K562 (cell line): ENCODE data around the gene DYNLT4. TPM values are rescaled to one million over a fixed set of nuclear protein-coding genes. Genes with fewer than 3 reads are reported as not detected.

Source experiments
- ATAC-seq: fragments of 200-7000 bp; cut with Tn5 transposase; 3 replicates; pipeline ENCODE4 v1.9.1; 2020; ENCODE audit warnings: moderate library complexity
- BruUV-seq: library from RNA; stranded (reverse); fragments of 400-500 nt; replicated peaks from 2 replicates; lab custom pipeline; 2021; lab: Mats Ljungman, UMichigan
- CTCF ChIA-PET: fragments of 300-600 bp; formaldehyde crosslinking; extraction: SDS; loops from one replicate; lab custom pipeline; 2021; ENCODE audit warnings: low intra/inter-chr PET ratio; lab: Yijun Ruan, JAX
- POLR2A ChIA-PET: fragments of 300-600, 350-650 bp; sonication (Branson Sonifier 250); formaldehyde crosslinking; extraction: SDS; loops from one replicate; lab custom pipeline; 2021; ENCODE audit warnings: antibody characterized with exemption, inconsistent platforms; lab: Yijun Ruan, JAX
- DNase-seq, 4 experiments: peaks; one replicate each; pipeline versions ENCODE4 v3.0.0 to v3.0.0-alpha.2; 2011 to 2018; ENCODE audit warnings: low spot score in 3 of 4, mixed read lengths in 3 of 4; ENCODE audit errors: extremely low read depth in 1 of 4
- FAIRE-seq: peaks from 2 replicates; lab custom pipeline; 2011; peaks lifted over from hg19 to GRCh38; lab: Jason Lieb, UNC
- H2AFZ ChIP-seq: 2 replicates; pipeline ENCODE4 v1.6.0; 2011; ENCODE audit warnings: low read depth, low read length, control low read depth, inconsistent platforms
- H3K27ac ChIP-seq: fragments of 200-600 bp; 3 replicates; pipeline ENCODE4 v1.8.0; 2011; ENCODE audit warnings: low read depth, mild to moderate bottlenecking, control low read depth, inconsistent platforms, low read length, moderate library complexity, mixed read lengths; ENCODE audit errors: extremely low read depth
- H3K27me3 ChIP-seq, 2 experiments: fragments of 300-600 bp in 1 of 2; 2 replicates in 1 of 2; 3 replicates in 1 of 2; pipeline versions ENCODE4 v1.6.0 to v1.8.0; 2011; ENCODE audit warnings: inconsistent platforms in 2 of 2, low read length in 2 of 2, mild to moderate bottlenecking in 1 of 2, mixed read lengths in 1 of 2, moderate library complexity in 1 of 2; ENCODE audit not compliant: control insufficient read depth in 2 of 2, insufficient read depth in 2 of 2
- H3K36me3 ChIP-seq: fragments of 300-600 bp; 3 replicates; pipeline ENCODE4 v1.8.0; 2011; ENCODE audit warnings: mild to moderate bottlenecking, low read length, inconsistent platforms; ENCODE audit not compliant: control insufficient read depth, insufficient read depth
- H3K4me1 ChIP-seq, 2 experiments: fragments of 200-600 bp in 1 of 2; replicated peaks in 1 of 2; 2 replicates in 1 of 2; 3 replicates in 1 of 2; pipeline versions ENCODE4 v1.5.1 to v1.8.0; 2011; ENCODE audit warnings: inconsistent platforms in 2 of 2, low read length in 2 of 2, mild to moderate bottlenecking in 1 of 2, mixed read lengths in 1 of 2, moderate library complexity in 1 of 2; ENCODE audit not compliant: control insufficient read depth in 2 of 2, insufficient read depth in 2 of 2
- H3K4me2 ChIP-seq: 2 replicates; pipeline ENCODE4 v1.6.1; 2011; ENCODE audit warnings: low read length, control low read depth, inconsistent platforms, mixed read lengths; ENCODE audit not compliant: insufficient read depth
- H3K4me3 ChIP-seq: fragments of 200-600 bp; sonication (generic), shearing (Covaris generic); 2 replicates; pipeline ENCODE4 v1.5.1; 2016; ENCODE audit warnings: control low read depth, inconsistent platforms
- H3K79me2 ChIP-seq: fragments of 200-600 bp; 3 replicates; pipeline ENCODE4 v1.8.0; 2011; ENCODE audit warnings: low read length, inconsistent platforms; ENCODE audit not compliant: control insufficient read depth, insufficient read depth
- H3K9ac ChIP-seq, 2 experiments: 2 replicates each; pipeline versions ENCODE4 v1.6.0 to v1.6.1; 2011; ENCODE audit warnings: low read depth in 2 of 2, low read length in 2 of 2, control low read depth in 1 of 2, inconsistent platforms in 1 of 2, mild to moderate bottlenecking in 1 of 2, mixed read lengths in 1 of 2; ENCODE audit not compliant: insufficient read depth in 1 of 2
- H3K9me1 ChIP-seq: one replicate; pipeline ENCODE4 v1.6.0; 2011; ENCODE audit warnings: inconsistent platforms, mild to moderate bottlenecking, low read length, moderate library complexity; ENCODE audit not compliant: control insufficient read depth, insufficient read depth
- H3K9me3 ChIP-seq: replicated peaks from 2 replicates; pipeline ENCODE4 v1.5.1; 2011; ENCODE audit warnings: low read depth, low read length, inconsistent platforms; ENCODE audit not compliant: control insufficient read depth, insufficient read depth
- H4K20me1 ChIP-seq: replicated peaks from 2 replicates; pipeline ENCODE4 v1.6.1; 2011; ENCODE audit warnings: low read length, inconsistent platforms, mixed read lengths; ENCODE audit not compliant: control insufficient read depth, insufficient read depth
- CREBBP ChIP-seq: IDR thresholded peaks from one replicate; pipeline ENCODE4 v1.6.1; 2012; ENCODE audit warnings: low read depth, mild to moderate bottlenecking, control low read depth, inconsistent platforms, low read length
- E2F1 ChIP-seq: sonication (generic); formaldehyde crosslinking; IDR thresholded peaks from 2 replicates; pipeline ENCODE4 v1.8.1; 2023; ENCODE audit warnings: mild to moderate bottlenecking, missing genetic modification reagents, moderate library complexity
- FOXJ3 ChIP-seq: sonication (generic); formaldehyde crosslinking; IDR thresholded peaks from 2 replicates; pipeline ENCODE4 v1.4.0; 2020; ENCODE audit warnings: mild to moderate bottlenecking, missing genetic modification reagents
- GATAD2A ChIP-seq: fragments of 450-650 bp; IDR thresholded peaks from 2 replicates; pipeline ENCODE4 v1.6.1; 2017
- MAFG ChIP-seq: fragments of 450-650 bp; conservative IDR thresholded peaks from 2 replicates; pipeline ENCODE4 v1.6.1; 2016; ENCODE audit warnings: missing genetic modification characterization, missing compliant biosample characterization
- NCOA1 ChIP-seq: fragments of 450-650 bp; IDR thresholded peaks from 2 replicates; pipeline ENCODE4 v1.6.1; 2016; ENCODE audit warnings: low read depth
- PHB ChIP-seq: fragments of 250-450 bp; sonication (Bioruptor Pico); IDR thresholded peaks from 2 replicates; pipeline ENCODE4 v1.5.0; 2021
- PHF20 ChIP-seq: fragments of 450-650 bp; IDR thresholded peaks from 2 replicates; pipeline ENCODE4 v1.6.1; 2018; ENCODE audit not compliant: partially characterized antibody
- XRCC3 ChIP-seq: fragments of 450-650 bp; IDR thresholded peaks from 2 replicates; pipeline ENCODE4 v1.6.1; 2017; ENCODE audit warnings: mild to moderate bottlenecking, moderate library complexity
- ZNF140 ChIP-seq: fragments of 250-450 bp; sonication (Bioruptor Pico); IDR thresholded peaks from 2 replicates; pipeline ENCODE4 v1.8.0; 2021; ENCODE audit warnings: moderate library complexity, mild to moderate bottlenecking, inconsistent platforms
- ZNF695 ChIP-seq: fragments of 450-650 bp; formaldehyde crosslinking; IDR thresholded peaks from 2 replicates; pipeline ENCODE4 v1.4.0; 2020; ENCODE audit warnings: mild to moderate bottlenecking, moderate library complexity
- WGBS: fragments of 100-300 bp; shearing (Covaris generic); methylation state at CpG from one replicate; pipeline ENCODE4 v1.1.6; 2016; ENCODE audit warnings: low coverage, mixed read lengths; ENCODE audit not compliant: insufficient coverage; ENCODE audit errors: missing lambda C conversion rate; 5-methylcytosine and 5-hydroxymethylcytosine counted together
- in situ Hi-C: fragments of 300-500 bp; cut with MboI; formaldehyde crosslinking; loops from 4 replicates; pipeline ENCODE4 v1.15.0; 2018; ENCODE audit warnings: inconsistent platforms, mixed read lengths
- intact Hi-C: fragments of 100-400 bp; cut with micrococcal nuclease; formaldehyde crosslinking; loops from 2 replicates; pipeline ENCODE4 v1.14.2; 2022
- polyA plus RNA-seq, 8 experiments: library from polyadenylated mRNA; depleted of rRNA in 4 of 8; stranded (reverse) in 5 of 8; unstranded in 3 of 8; fragments of >200 nt; fragmentation: Nextera tagmentation in 2 of 8; fragmentation: Illumina TruSeq in 1 of 8; extraction: Ambion mirVana in 2 of 8; extraction: Trizol in 1 of 8; gene quantifications; 2 replicates each; pipeline versions ENCODE4 v1.2.1 to v1.2.3, GENCODE V29; 2011 to 2014; ENCODE audit warnings: inconsistent platforms in 1 of 8, missing spikeins in 1 of 8
- small RNA-seq: library from RNA; depleted of rRNA; stranded (forward); fragments of <200 nt; gene quantifications from one replicate; pipeline ENCODE3, GENCODE V24; 2014
- total RNA-seq, 7 experiments: library from RNA; depleted of rRNA in 6 of 7; stranded (reverse); fragments of >200 nt in 6 of 7; fragmentation: Illumina TruSeq in 2 of 7; extraction: Trizol in 2 of 7; gene quantifications; 2 replicates each; pipeline versions ENCODE4 v1.2.1 to v1.2.3, GENCODE V29; 2011 to 2021; ENCODE audit warnings: low replicate concordance in 1 of 7
- TF ChIP-seq, protein P1 (sequence below), 2 experiments: fragments of 250-450 bp in 1 of 2; fragments of 450-650 bp in 1 of 2; sonication (Bioruptor Pico) in 1 of 2; IDR thresholded peaks; 2 replicates each; pipeline versions ENCODE4 v1.6.1 to v1.8.0; 2016 to 2021; ENCODE audit warnings: mild to moderate bottlenecking in 2 of 2, moderate library complexity in 2 of 2, missing compliant biosample characterization in 1 of 2, missing genetic modification characterization in 1 of 2

Gene DYNLT4
- total and polyA plus RNA-seq, 9 of the 15 experiments (the other 6 are each of a cell fraction or from before 2014, with no cell fraction given): 0.29 to 0.73 TPM; not detected in 7

GRCh38 chr1:44757420-44757819 lies 49.7 kb downstream of the DYNLT4 start:
- TF ChIP-seq, protein P1, sequence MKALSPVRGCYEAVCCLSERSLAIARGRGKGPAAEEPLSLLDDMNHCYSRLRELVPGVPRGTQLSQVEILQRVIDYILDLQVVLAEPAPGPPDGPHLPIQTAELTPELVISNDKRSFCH (CRISPR knock-in tag; IDR thresholded peaks at IDR 0.05): no peak
- TF ChIP-seq, protein P1 (tag; IDR thresholded peaks at IDR 0.05): no peak
- TF ChIP-seq FOXJ3 (CRISPR knock-in tag) (no peak), PHB (CRISPR knock-in tag) (no peak), E2F1 (no peak), GATAD2A (no peak), XRCC3 (no peak), MAFG (tag) (no peak), CREBBP (no peak), NCOA1 (no peak), ZNF140 (CRISPR knock-in tag) (no peak), ZNF695 (CRISPR knock-in tag) (no peak), PHF20 (no peak)
- H2AFZ ChIP-seq: no peak overlapping the region
- intact Hi-C loops: no loop called here
- no peak for FAIRE-seq
- no peaks in the 10 kb centered on the region for H3K9me3 ChIP-seq
- no peak overlapping the region for H3K4me3 ChIP-seq
- in situ Hi-C loops: no loop called here
- no peak overlapping the region for H3K27ac ChIP-seq
- ChIA-PET CTCF (no interaction called here), POLR2A (interaction anchor here (1.5 to 11.4 kb wide), 2 partner anchors 9 to 10 kb away, joined by 4 to 199 read pairs; no protein-coding TSS in a partner anchor)
- 93% methylated on average over 2 of the region's 2 CpGs for WGBS
- DNase-seq: no peak
- ATAC-seq: no peak
- H3K4me1 ChIP-seq: no peaks in the 10 kb centered on the region
- H3K9me1 ChIP-seq: peaks cover 5% of the 10 kb centered on the region
- H3K36me3 ChIP-seq: peaks cover 99% of the 10 kb centered on the region
- no TSS peak for BruUV-seq
- no peaks in the 10 kb centered on the region for H3K27me3 ChIP-seq
- H4K20me1 ChIP-seq: peaks cover 4% of the 10 kb centered on the region; the same call in 1 of the 2 replicates
- H3K9ac ChIP-seq: no peak overlapping the region
- no peak overlapping the region for H3K4me2 ChIP-seq
- no peaks in the 10 kb centered on the region; the same call in 2 of the 3 replicates for H3K79me2 ChIP-seq

Small RNAs within 50 kb of the gene (small RNA-seq; reads per million reads assigned to genes)
- not detected for gene AL136380.1
- gene SNORD38A: 506 reads per million, percentile 99 among the genes with 10 or more reads in this experiment
- not detected for gene SNORD38B
- 5,947 reads per million, percentile 100 among the genes with 10 or more reads in this experiment for gene SNORD46
- gene SNORD55: not detected

Other genes starting within 250 kb of the DYNLT4 start
Only the 7 nearest of the 12 such genes appear.
- gene RNU5D-1, start 76.2 kb downstream of the DYNLT4 start, total RNA-seq (2014; rRNA removed): not detected in 2 replicates
- gene RNU5D-1, start 76.2 kb downstream of the DYNLT4 start, total RNA-seq (2014; rRNA removed; fragmentation: Illumina TruSeq; extraction: Trizol): not detected in 2 replicates
- gene RNU5D-1, start 76.2 kb downstream of the DYNLT4 start, total RNA-seq (2015; rRNA removed; fragmentation: Illumina TruSeq; extraction: Trizol): under 0.01 TPM in 1 of 2 replicates, not detected in the other
- gene RNU5D-1, start 76.2 kb downstream of the DYNLT4 start, total RNA-seq (2021): not detected in 2 replicates
- under 0.01 TPM in 1 of 2 replicates, not detected in the other for gene RNU5D-1, start 76.2 kb downstream of the DYNLT4 start, polyA plus RNA-seq (2011; rRNA removed)
- not detected in 2 replicates for gene RNU5D-1, start 76.2 kb downstream of the DYNLT4 start, polyA plus RNA-seq (2014; fragmentation: Illumina TruSeq; extraction: Trizol)
- not detected for gene RNU5D-1, start 76.2 kb downstream of the DYNLT4 start, polyA plus RNA-seq (2014; fragmentation: Nextera tagmentation; extraction: Ambion mirVana)
- not detected in 2 replicates for gene RNU5D-1, start 76.2 kb downstream of the DYNLT4 start, polyA plus RNA-seq (2014; rRNA removed)
- gene KIF2C, start 67.5 kb downstream of the DYNLT4 start, total RNA-seq (2014; rRNA removed): 143 and 159 TPM in 2 replicates
- gene KIF2C, start 67.5 kb downstream of the DYNLT4 start, total RNA-seq (2014; rRNA removed; fragmentation: Illumina TruSeq; extraction: Trizol): 169 and 184 TPM in 2 replicates
- gene KIF2C, start 67.5 kb downstream of the DYNLT4 start, total RNA-seq (2015; rRNA removed; fragmentation: Illumina TruSeq; extraction: Trizol): 160 and 164 TPM in 2 replicates
- 156 and 173 TPM in 2 replicates for gene KIF2C, start 67.5 kb downstream of the DYNLT4 start, total RNA-seq (2021)
- gene KIF2C, start 67.5 kb downstream of the DYNLT4 start, polyA plus RNA-seq (2011; rRNA removed): 214 and 226 TPM in 2 replicates
- gene KIF2C, start 67.5 kb downstream of the DYNLT4 start, polyA plus RNA-seq (2014; fragmentation: Illumina TruSeq; extraction: Trizol): 196 and 210 TPM in 2 replicates
- gene KIF2C, start 67.5 kb downstream of the DYNLT4 start, polyA plus RNA-seq (2014; fragmentation: Nextera tagmentation; extraction: Ambion mirVana): 100 to 1,000 TPM in 1 of 2 experiments, 10 to 100 TPM in 1; 84.9 to 161 TPM
- gene KIF2C, start 67.5 kb downstream of the DYNLT4 start, polyA plus RNA-seq (2014; rRNA removed): 163 and 183 TPM in 2 replicates
- gene RPS8, start 31.8 kb downstream of the DYNLT4 start, total RNA-seq (2014; rRNA removed): 3,851 and 4,431 TPM in 2 replicates
- 2,850 and 3,258 TPM in 2 replicates for gene RPS8, start 31.8 kb downstream of the DYNLT4 start, total RNA-seq (2014; rRNA removed; fragmentation: Illumina TruSeq; extraction: Trizol)
- gene RPS8, start 31.8 kb downstream of the DYNLT4 start, total RNA-seq (2015; rRNA removed; fragmentation: Illumina TruSeq; extraction: Trizol): 3,074 and 3,307 TPM in 2 replicates
- 3,109 and 3,518 TPM in 2 replicates for gene RPS8, start 31.8 kb downstream of the DYNLT4 start, total RNA-seq (2021)
- 2,871 and 3,497 TPM in 2 replicates for gene RPS8, start 31.8 kb downstream of the DYNLT4 start, polyA plus RNA-seq (2011; rRNA removed)
- 2,545 and 2,717 TPM in 2 replicates for gene RPS8, start 31.8 kb downstream of the DYNLT4 start, polyA plus RNA-seq (2014; fragmentation: Illumina TruSeq; extraction: Trizol)
- 1,000 to 10,000 TPM; 2,431 to 2,562 TPM for gene RPS8, start 31.8 kb downstream of the DYNLT4 start, polyA plus RNA-seq (2014; fragmentation: Nextera tagmentation; extraction: Ambion mirVana)
- gene RPS8, start 31.8 kb downstream of the DYNLT4 start, polyA plus RNA-seq (2014; rRNA removed): 3,694 and 4,168 TPM in 2 replicates
- gene BEST4, start 19.2 kb downstream of the DYNLT4 start, total RNA-seq (2014; rRNA removed): not detected in 2 replicates
- not detected in 2 replicates for gene BEST4, start 19.2 kb downstream of the DYNLT4 start, total RNA-seq (2014; rRNA removed; fragmentation: Illumina TruSeq; extraction: Trizol)
- not detected in 2 replicates for gene BEST4, start 19.2 kb downstream of the DYNLT4 start, total RNA-seq (2015; rRNA removed; fragmentation: Illumina TruSeq; extraction: Trizol)
- not detected in 2 replicates for gene BEST4, start 19.2 kb downstream of the DYNLT4 start, total RNA-seq (2021)
- 0.05 and 0.07 TPM in 2 replicates for gene BEST4, start 19.2 kb downstream of the DYNLT4 start, polyA plus RNA-seq (2011; rRNA removed)
- gene BEST4, start 19.2 kb downstream of the DYNLT4 start, polyA plus RNA-seq (2014; fragmentation: Illumina TruSeq; extraction: Trizol): not detected in 2 replicates
- gene BEST4, start 19.2 kb downstream of the DYNLT4 start, polyA plus RNA-seq (2014; fragmentation: Nextera tagmentation; extraction: Ambion mirVana): not detected
- 0.11 TPM in 1 of 2 replicates, not detected in the other for gene BEST4, start 19.2 kb downstream of the DYNLT4 start, polyA plus RNA-seq (2014; rRNA removed)
- 15.3 and 17.4 TPM in 2 replicates for gene PLK3, start 7.0 kb downstream of the DYNLT4 start, total RNA-seq (2014; rRNA removed)
- gene PLK3, start 7.0 kb downstream of the DYNLT4 start, total RNA-seq (2014; rRNA removed; fragmentation: Illumina TruSeq; extraction: Trizol): 5.2 and 6.6 TPM in 2 replicates
- gene PLK3, start 7.0 kb downstream of the DYNLT4 start, total RNA-seq (2015; rRNA removed; fragmentation: Illumina TruSeq; extraction: Trizol): 5.8 and 7.7 TPM in 2 replicates
- 17.9 and 19.3 TPM in 2 replicates for gene PLK3, start 7.0 kb downstream of the DYNLT4 start, total RNA-seq (2021)
- gene PLK3, start 7.0 kb downstream of the DYNLT4 start, polyA plus RNA-seq (2011; rRNA removed): 11.0 and 15.5 TPM in 2 replicates
- 12.2 and 14.0 TPM in 2 replicates for gene PLK3, start 7.0 kb downstream of the DYNLT4 start, polyA plus RNA-seq (2014; fragmentation: Illumina TruSeq; extraction: Trizol)
- gene PLK3, start 7.0 kb downstream of the DYNLT4 start, polyA plus RNA-seq (2014; fragmentation: Nextera tagmentation; extraction: Ambion mirVana): 1 to 10 TPM in 1 of 2 experiments, under 1 TPM in 1; 0.52 to 1.9 TPM
- gene PLK3, start 7.0 kb downstream of the DYNLT4 start, polyA plus RNA-seq (2014; rRNA removed): 22.7 and 24.2 TPM in 2 replicates
- gene BTBD19, start 1.2 kb upstream of the DYNLT4 start, total RNA-seq (2014; rRNA removed): 0.73 and 1.5 TPM in 2 replicates
- gene BTBD19, start 1.2 kb upstream of the DYNLT4 start, total RNA-seq (2014; rRNA removed; fragmentation: Illumina TruSeq; extraction: Trizol): 0.32 and 0.76 TPM in 2 replicates
- gene BTBD19, start 1.2 kb upstream of the DYNLT4 start, total RNA-seq (2015; rRNA removed; fragmentation: Illumina TruSeq; extraction: Trizol): 0.41 and 0.72 TPM in 2 replicates
- 1.7 and 2.0 TPM in 2 replicates for gene BTBD19, start 1.2 kb upstream of the DYNLT4 start, total RNA-seq (2021)
- 1.4 and 1.5 TPM in 2 replicates for gene BTBD19, start 1.2 kb upstream of the DYNLT4 start, polyA plus RNA-seq (2011; rRNA removed)
- 0.95 and 1.4 TPM in 2 replicates for gene BTBD19, start 1.2 kb upstream of the DYNLT4 start, polyA plus RNA-seq (2014; fragmentation: Illumina TruSeq; extraction: Trizol)
- gene BTBD19, start 1.2 kb upstream of the DYNLT4 start, polyA plus RNA-seq (2014; fragmentation: Nextera tagmentation; extraction: Ambion mirVana): under 1 TPM; 0.22 to 0.38 TPM
- 1.8 and 1.9 TPM in 2 replicates for gene BTBD19, start 1.2 kb upstream of the DYNLT4 start, polyA plus RNA-seq (2014; rRNA removed)
- gene PTCH2, start 35.9 kb upstream of the DYNLT4 start, total RNA-seq (2014; rRNA removed): 0.16 TPM in 1 of 2 replicates, not detected in the other
- 16.8 and 20.5 TPM in 2 replicates for gene PTCH2, start 35.9 kb upstream of the DYNLT4 start, total RNA-seq (2014; rRNA removed; fragmentation: Illumina TruSeq; extraction: Trizol)
- gene PTCH2, start 35.9 kb upstream of the DYNLT4 start, total RNA-seq (2015; rRNA removed; fragmentation: Illumina TruSeq; extraction: Trizol): 21.5 and 27.3 TPM in 2 replicates
- 3.0 TPM in 2 replicates for gene PTCH2, start 35.9 kb upstream of the DYNLT4 start, total RNA-seq (2021)
- 0.25 and 0.51 TPM in 2 replicates for gene PTCH2, start 35.9 kb upstream of the DYNLT4 start, polyA plus RNA-seq (2011; rRNA removed)
- 0.33 and 0.35 TPM in 2 replicates for gene PTCH2, start 35.9 kb upstream of the DYNLT4 start, polyA plus RNA-seq (2014; fragmentation: Illumina TruSeq; extraction: Trizol)
- under 1 TPM; 0.15 to 0.25 TPM for gene PTCH2, start 35.9 kb upstream of the DYNLT4 start, polyA plus RNA-seq (2014; fragmentation: Nextera tagmentation; extraction: Ambion mirVana)
- gene PTCH2, start 35.9 kb upstream of the DYNLT4 start, polyA plus RNA-seq (2014; rRNA removed): 0.39 and 0.64 TPM in 2 replicates